Measurements from ENCODE around the gene MND1. TPM values are rescaled to one million over a fixed set of nuclear protein-coding genes. Genes with fewer than 3 reads are reported as not detected.

Gene MND1
- total RNA-seq, 1 donor from 2014 or later: 10.6 TPM

- intact Hi-C loops (cut with micrococcal nuclease): loop anchor here (1.0 to 10.0 kb wide), 14 partner anchors 88 to 1580 kb away; partner anchors contain the start of genes ARFIP1, GATB, PLRG1 and TIGD4
These were observed 809 bp downstream of the MND1 start for GRCh38 chr4:153345012-153345981.

GRCh38 chr4:153346031-153346430 is 1.5 kb downstream of the MND1 start:
- intact Hi-C loops (cut with micrococcal nuclease): loop anchor here (10.0 kb wide), 1 partner anchor 1581 kb away; the partner anchor contains the start of gene GATB

- intact Hi-C loops (cut with micrococcal nuclease): loop anchor here (10.0 kb wide), 1 partner anchor 1582 kb away; the partner anchor contains the start of gene GATB
These were observed 2.1 kb downstream of the MND1 start for GRCh38 chr4:153346563-153346962.

- intact Hi-C loops (cut with micrococcal nuclease): loop anchor here (10.0 kb wide), 1 partner anchor 1582 kb away; the partner anchor contains the start of gene GATB
These were observed 2.6 kb downstream of the MND1 start for GRCh38 chr4:153347117-153347516.

- intact Hi-C loops (cut with micrococcal nuclease): loop anchor here (10.0 kb wide), 1 partner anchor 1583 kb away; the partner anchor contains the start of gene GATB
These were observed 3.5 kb downstream of the MND1 start for GRCh38 chr4:153348006-153348405.

- intact Hi-C loops (cut with micrococcal nuclease): loop anchor here (10.0 kb wide), 1 partner anchor 1585 kb away; the partner anchor contains the start of gene GATB
These were observed 4.8 kb downstream of the MND1 start for GRCh38 chr4:153349206-153349805.

GRCh38 chr4:153362184-153362583 is 17.7 kb downstream of the MND1 start:
- intact Hi-C loops (cut with micrococcal nuclease): no loop called here

- intact Hi-C loops (cut with micrococcal nuclease): no loop called here
These were observed 19.6 kb downstream of the MND1 start for GRCh38 chr4:153364061-153364460.

- intact Hi-C loops (cut with micrococcal nuclease): no loop called here
These were observed 20.5 kb downstream of the MND1 start for GRCh38 chr4:153365003-153365402.

- intact Hi-C loops (cut with micrococcal nuclease): no loop called here
These were observed 22.0 kb downstream of the MND1 start for GRCh38 chr4:153366486-153366885.

- intact Hi-C loops (cut with micrococcal nuclease): no loop called here
These were observed 22.6 kb downstream of the MND1 start for GRCh38 chr4:153367092-153367491.

GRCh38 chr4:153369021-153369420 is 24.5 kb downstream of the MND1 start:
- intact Hi-C loops (cut with micrococcal nuclease): no loop called here

GRCh38 chr4:153371701-153372234 is 27.3 kb downstream of the MND1 start:
- intact Hi-C loops (cut with micrococcal nuclease): no loop called here

- intact Hi-C loops (cut with micrococcal nuclease): no loop called here
These were observed 28.6 kb downstream of the MND1 start for GRCh38 chr4:153372967-153373562.

- intact Hi-C loops (cut with micrococcal nuclease): no loop called here
These were observed 30.0 kb downstream of the MND1 start for GRCh38 chr4:153374442-153374841.

GRCh38 chr4:153375303-153375702 is 30.8 kb downstream of the MND1 start:
- intact Hi-C loops (cut with micrococcal nuclease): no loop called here

- intact Hi-C loops (cut with micrococcal nuclease): no loop called here
These were observed 38.6 kb downstream of the MND1 start for GRCh38 chr4:153383131-153383530.

GRCh38 chr4:153384160-153384559 is 39.7 kb downstream of the MND1 start:
- intact Hi-C loops (cut with micrococcal nuclease): no loop called here

- intact Hi-C loops (cut with micrococcal nuclease): no loop called here
These were observed 41.3 kb downstream of the MND1 start for GRCh38 chr4:153385784-153386183.

GRCh38 chr4:153387981-153388380 is 43.5 kb downstream of the MND1 start:
- intact Hi-C loops (cut with micrococcal nuclease): no loop called here

GRCh38 chr4:153393397-153393796 is 48.9 kb downstream of the MND1 start:
- intact Hi-C loops (cut with micrococcal nuclease): no loop called here
